Measurements from ENCODE around the gene NELL1. TPM values are rescaled to one million over a fixed set of nuclear protein-coding genes. Genes with fewer than 3 reads are reported as not detected.

Gene NELL1
- total RNA-seq, 3 donors from 2014 or later (not counting 1 experiment from before 2014, with no cell fraction given): not detected

- no peak for ATAC-seq
- H3K27me3 ChIP-seq (ENCODE audit: control insufficient read depth, insufficient read depth, low read length): no peaks in the 10 kb centered on the region
- Mint-ChIP-seq H3K4me3 (no peak overlapping the region), H3K4me1 (no peaks in the 10 kb centered on the region), H3K9me3 (peaks cover 13 to 15% of the 10 kb centered on the region in 2 donors), H3K27ac (no peak overlapping the region), H3K36me3 (peaks cover 8% of the 10 kb centered on the region), H3K27me3 (ENCODE audit: low read depth in 2 of 2) (no peaks in the 10 kb centered on the region)
- H3K27ac ChIP-seq (ENCODE audit: low read length): no peak overlapping the region
- no peaks in the 10 kb centered on the region for H3K9me3 ChIP-seq (ENCODE audit: control insufficient read depth, insufficient read depth, low read length)
- WGBS (ENCODE audit: insufficient coverage): 40% methylated on average over 2 of the region's 2 CpGs
- no peaks in the 10 kb centered on the region for H3K36me3 ChIP-seq (ENCODE audit: control insufficient read depth, insufficient read depth, low read length)
- DNase-seq: no peak
- H3K4me3 ChIP-seq (ENCODE audit: low read length): no peak overlapping the region
- H3K4me1 ChIP-seq (ENCODE audit: control insufficient read depth, insufficient read depth, low read length): no peaks in the 10 kb centered on the region
- intact Hi-C loops (cut with micrococcal nuclease): no loop called here
- TF ChIP-seq, protein P1, sequence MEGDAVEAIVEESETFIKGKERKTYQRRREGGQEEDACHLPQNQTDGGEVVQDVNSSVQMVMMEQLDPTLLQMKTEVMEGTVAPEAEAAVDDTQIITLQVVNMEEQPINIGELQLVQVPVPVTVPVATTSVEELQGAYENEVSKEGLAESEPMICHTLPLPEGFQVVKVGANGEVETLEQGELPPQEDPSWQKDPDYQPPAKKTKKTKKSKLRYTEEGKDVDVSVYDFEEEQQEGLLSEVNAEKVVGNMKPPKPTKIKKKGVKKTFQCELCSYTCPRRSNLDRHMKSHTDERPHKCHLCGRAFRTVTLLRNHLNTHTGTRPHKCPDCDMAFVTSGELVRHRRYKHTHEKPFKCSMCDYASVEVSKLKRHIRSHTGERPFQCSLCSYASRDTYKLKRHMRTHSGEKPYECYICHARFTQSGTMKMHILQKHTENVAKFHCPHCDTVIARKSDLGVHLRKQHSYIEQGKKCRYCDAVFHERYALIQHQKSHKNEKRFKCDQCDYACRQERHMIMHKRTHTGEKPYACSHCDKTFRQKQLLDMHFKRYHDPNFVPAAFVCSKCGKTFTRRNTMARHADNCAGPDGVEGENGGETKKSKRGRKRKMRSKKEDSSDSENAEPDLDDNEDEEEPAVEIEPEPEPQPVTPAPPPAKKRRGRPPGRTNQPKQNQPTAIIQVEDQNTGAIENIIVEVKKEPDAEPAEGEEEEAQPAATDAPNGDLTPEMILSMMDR (IDR thresholded peaks at IDR 0.05): no peak
Measured at GRCh38 chr11:21415606-21416005, 746.2 kb downstream of the NELL1 start.

- Mint-ChIP-seq H3K4me1 (no peaks in the 10 kb centered on the region), H3K9me3 (peaks cover 25 to 31% of the 10 kb centered on the region in 2 donors), H3K4me3 (no peak overlapping the region), H3K36me3 (peaks cover 18% of the 10 kb centered on the region), H3K27me3 (ENCODE audit: low read depth in 2 of 2) (no peaks in the 10 kb centered on the region), H3K27ac (no peak overlapping the region)
- 88% methylated on average over 5 of the region's 5 CpGs for WGBS (ENCODE audit: insufficient coverage)
- no peaks in the 10 kb centered on the region for H3K36me3 ChIP-seq (ENCODE audit: control insufficient read depth, insufficient read depth, low read length)
- H3K9me3 ChIP-seq (ENCODE audit: control insufficient read depth, insufficient read depth, low read length): no peaks in the 10 kb centered on the region
- no peak for ATAC-seq
- H3K4me3 ChIP-seq (ENCODE audit: low read length): no peak overlapping the region
- no peak overlapping the region for H3K27ac ChIP-seq (ENCODE audit: low read length)
- intact Hi-C loops (cut with micrococcal nuclease): no loop called here
- DNase-seq: no peak
- TF ChIP-seq, protein P1 (IDR thresholded peaks at IDR 0.05): no peak
- H3K27me3 ChIP-seq (ENCODE audit: control insufficient read depth, insufficient read depth, low read length): no peaks in the 10 kb centered on the region
- H3K4me1 ChIP-seq (ENCODE audit: control insufficient read depth, insufficient read depth, low read length): no peaks in the 10 kb centered on the region
Measured at GRCh38 chr11:21421711-21422329, 752.4 kb downstream of the NELL1 start.

- Mint-ChIP-seq H3K4me1 (no peaks in the 10 kb centered on the region), H3K9me3 (peaks cover 17 to 25% of the 10 kb centered on the region in 2 donors), H3K4me3 (no peak overlapping the region), H3K27me3 (ENCODE audit: low read depth in 2 of 2) (no peaks in the 10 kb centered on the region), H3K27ac (no peak overlapping the region), H3K36me3 (peaks cover 7% of the 10 kb centered on the region)
- no peaks in the 10 kb centered on the region for H3K27me3 ChIP-seq (ENCODE audit: control insufficient read depth, insufficient read depth, low read length)
- no peaks in the 10 kb centered on the region for H3K4me1 ChIP-seq (ENCODE audit: control insufficient read depth, insufficient read depth, low read length)
- TF ChIP-seq, protein P1 (IDR thresholded peaks at IDR 0.05): no peak
- no peak for DNase-seq
- no peaks in the 10 kb centered on the region for H3K9me3 ChIP-seq (ENCODE audit: control insufficient read depth, insufficient read depth, low read length)
- H3K27ac ChIP-seq (ENCODE audit: low read length): no peak overlapping the region
- no peak for ATAC-seq
- intact Hi-C loops (cut with micrococcal nuclease): no loop called here
- 89% methylated on average over 3 of the region's 3 CpGs for WGBS (ENCODE audit: insufficient coverage)
- no peaks in the 10 kb centered on the region for H3K36me3 ChIP-seq (ENCODE audit: control insufficient read depth, insufficient read depth, low read length)
- no peak overlapping the region for H3K4me3 ChIP-seq (ENCODE audit: low read length)
Measured at GRCh38 chr11:21426931-21427330, 757.5 kb downstream of the NELL1 start.

- no peak for ATAC-seq
- Mint-ChIP-seq H3K9me3 (peaks cover 20 to 27% of the 10 kb centered on the region in 2 donors), H3K36me3 (peaks cover 7% of the 10 kb centered on the region), H3K4me3 (no peak overlapping the region), H3K4me1 (no peaks in the 10 kb centered on the region), H3K27ac (no peak overlapping the region), H3K27me3 (ENCODE audit: low read depth in 2 of 2) (no peaks in the 10 kb centered on the region)
- intact Hi-C loops (cut with micrococcal nuclease): no loop called here
- TF ChIP-seq, protein P1 (IDR thresholded peaks at IDR 0.05): no peak
- Histone ChIP-seq H3K9me3 (ENCODE audit: control insufficient read depth, insufficient read depth, low read length) (no peaks in the 10 kb centered on the region), H3K27me3 (ENCODE audit: control insufficient read depth, insufficient read depth, low read length) (no peaks in the 10 kb centered on the region), H3K4me1 (ENCODE audit: control insufficient read depth, insufficient read depth, low read length) (no peaks in the 10 kb centered on the region), H3K36me3 (ENCODE audit: control insufficient read depth, insufficient read depth, low read length) (no peaks in the 10 kb centered on the region), H3K4me3 (ENCODE audit: low read length) (no peak overlapping the region), H3K27ac (ENCODE audit: low read length) (no peak overlapping the region)
- DNase-seq: no peak
- WGBS (ENCODE audit: insufficient coverage): 76% methylated on average over 1 of the region's 1 CpG
Measured at GRCh38 chr11:21427726-21428125, 758.3 kb downstream of the NELL1 start.

All from natural killer cell (primary cell).